Stimulated activated CD8-positive, alpha-beta memory T cell treated with anti-CD3 and anti-CD28 coated beads, Interleukin-7, amount 100 ng/mL, for 4 hours (primary cell): Measurements from ENCODE around the gene GNA14.
"Not testable (repeated sequence)": the region's sequence is repeated elsewhere in the genome, so short reads cannot be mapped to it uniquely, and the experiment has no call there.

Experiments
- DNase-seq, 2 donors: peaks; one replicate each; pipeline ENCODE4 v3.0.0-alpha.2; 2020; ENCODE audit warnings: low read depth in 2 of 2

The GNA14 gene

GRCh38 chr9:77489405-77490163, 158.5 kb downstream of the GNA14 start:
- DNase-seq, result not testable (repeated sequence)

GRCh38 chr9:77488439-77489126, 159.5 kb downstream of the GNA14 start:
- DNase-seq, result no peak

GRCh38 chr9:77486968-77487367, 161.2 kb downstream of the GNA14 start:
- no peak for DNase-seq

- DNase-seq, result no peak
Measured at GRCh38 chr9:77486463-77486862, 161.7 kb downstream of the GNA14 start.

GRCh38 chr9:77475641-77476473, 172.3 kb downstream of the GNA14 start:
- DNase-seq, result no peak

- no peak for DNase-seq
Measured at GRCh38 chr9:77474936-77475335, 173.2 kb downstream of the GNA14 start.

- DNase-seq, result no peak
Measured at GRCh38 chr9:77472646-77473045, 175.5 kb downstream of the GNA14 start.

GRCh38 chr9:77471572-77471971, 176.6 kb downstream of the GNA14 start:
- no peak for DNase-seq

GRCh38 chr9:77469515-77470231, 178.4 kb downstream of the GNA14 start:
- DNase-seq, result no peak

GRCh38 chr9:77464661-77465060, 183.5 kb downstream of the GNA14 start:
- DNase-seq, result no peak

GRCh38 chr9:77463151-77463550, 185.0 kb downstream of the GNA14 start:
- no peak for DNase-seq

- no peak for DNase-seq
Measured at GRCh38 chr9:77462066-77462465, 186.1 kb downstream of the GNA14 start.

GRCh38 chr9:77460938-77461337, 187.2 kb downstream of the GNA14 start:
- DNase-seq, result no peak

GRCh38 chr9:77457916-77458592, 190.1 kb downstream of the GNA14 start:
- peak; percentile 17 to 29 for DNase-seq

GRCh38 chr9:77456829-77457437, 191.2 kb downstream of the GNA14 start:
- DNase-seq, result peak; percentile 52 to 67

- DNase-seq, result no peak
Measured at GRCh38 chr9:77455312-77455927, 192.7 kb downstream of the GNA14 start.

GRCh38 chr9:77454663-77455062, 193.5 kb downstream of the GNA14 start:
- no peak for DNase-seq

GRCh38 chr9:77453825-77454647, 194.1 kb downstream of the GNA14 start:
- no peak for DNase-seq

- DNase-seq, result no peak
Measured at GRCh38 chr9:77451507-77451906, 196.6 kb downstream of the GNA14 start.
